HepG2 (cell line): ENCODE data around the gene DNAJC24. TPM values are rescaled to one million over a fixed set of nuclear protein-coding genes. Genes with fewer than 3 reads are reported as not detected.

Experiments used
- ATAC-seq: fragments of 200-7000 bp; cut with Tn5 transposase; 3 replicates; pipeline ENCODE4 v1.9.1; 2020; ENCODE audit warnings: mild to moderate bottlenecking, moderate library complexity
- BruUV-seq: library from RNA; stranded (reverse); fragments of 400-500 nt; replicated peaks from 2 replicates; lab custom pipeline; 2021; lab: Mats Ljungman, UMichigan
- CTCF ChIA-PET: fragments of 300-600 bp; formaldehyde crosslinking; extraction: SDS; loops from one replicate; lab custom pipeline; 2021; ENCODE audit warnings: low total read pairs, inconsistent platforms, low intra/inter-chr PET ratio; lab: Yijun Ruan, JAX
- POLR2A ChIA-PET: fragments of 350-600 bp; sonication (Branson Sonifier 250); formaldehyde crosslinking; loops from one replicate; lab custom pipeline; 2020; ENCODE audit warnings: antibody characterized with exemption, inconsistent platforms; lab: Yijun Ruan, JAX
- DNase-seq: peaks from one replicate; pipeline ENCODE4 v3.0.0-alpha.2; 2015; ENCODE audit warnings: low spot score
- FAIRE-seq: peaks from 3 replicates; lab custom pipeline; 2011; peaks lifted over from hg19 to GRCh38; lab: Jason Lieb, UNC
- H2AFZ ChIP-seq: one replicate; pipeline ENCODE4 v1.6.1; 2011; ENCODE audit warnings: low read length, inconsistent platforms
- H3K27ac ChIP-seq: fragments of 300-600 bp; 3 replicates; pipeline ENCODE4 v1.8.0; 2011; ENCODE audit warnings: mixed run types, mild to moderate bottlenecking, mixed read lengths, low read length, inconsistent platforms; ENCODE audit not compliant: insufficient read depth; ENCODE audit errors: extremely low read length
- H3K27me3 ChIP-seq, 2 experiments: fragments of 200-600 bp in 1 of 2; 2 replicates in 1 of 2; 3 replicates in 1 of 2; pipeline versions ENCODE4 v1.6.0 to v1.8.0; 2011; ENCODE audit warnings: low read length in 2 of 2, mild to moderate bottlenecking in 2 of 2, moderate library complexity in 2 of 2, inconsistent platforms in 1 of 2; ENCODE audit not compliant: insufficient read depth in 2 of 2, control insufficient read depth in 1 of 2
- H3K36me3 ChIP-seq, 2 experiments: fragments of 200-600 bp in 1 of 2; replicated peaks in 1 of 2; 2 replicates in 1 of 2; 3 replicates in 1 of 2; pipeline versions ENCODE4 v1.5.1 to v1.8.0; 2011; ENCODE audit warnings: low read length in 2 of 2, inconsistent platforms in 1 of 2; ENCODE audit not compliant: insufficient read depth in 2 of 2, control insufficient read depth in 1 of 2
- H3K4me1 ChIP-seq: 2 replicates; pipeline ENCODE4 v1.5.1; 2012; ENCODE audit warnings: low read length, inconsistent platforms; ENCODE audit not compliant: insufficient read depth
- H3K4me2 ChIP-seq: 2 replicates; pipeline ENCODE4 v1.6.0; 2011; ENCODE audit warnings: low read depth, low read length, inconsistent platforms
- H3K4me3 ChIP-seq, 3 experiments: fragments of 200-600 bp in 1 of 3; sonication (generic), shearing (Covaris generic) in 1 of 3; replicated peaks in 1 of 3; 2 replicates each; pipeline ENCODE4 v1.5.1; 2011 to 2016; ENCODE audit warnings: low read length in 3 of 3, inconsistent platforms in 2 of 3, low read depth in 2 of 3, mild to moderate bottlenecking in 2 of 3, control low read depth in 1 of 3, mixed read lengths in 1 of 3; ENCODE audit not compliant: insufficient read depth in 1 of 3
- H3K79me2 ChIP-seq: one replicate; pipeline ENCODE4 v1.6.1; 2011; ENCODE audit warnings: low read length, inconsistent platforms; ENCODE audit not compliant: insufficient read depth
- H3K9ac ChIP-seq: 2 replicates; pipeline ENCODE4 v1.6.0; 2011; ENCODE audit warnings: mild to moderate bottlenecking, low read depth, low read length, inconsistent platforms; ENCODE audit not compliant: insufficient read depth
- H3K9me3 ChIP-seq: 2 replicates; pipeline ENCODE4 v1.5.1; 2012; ENCODE audit warnings: mild to moderate bottlenecking, low read length
- H4K20me1 ChIP-seq: 2 replicates; pipeline ENCODE4 v1.6.0; 2011; ENCODE audit warnings: inconsistent platforms, mild to moderate bottlenecking, low read length, moderate library complexity; ENCODE audit not compliant: insufficient read depth
- ATF1 ChIP-seq: IDR thresholded peaks from 2 replicates; pipeline ENCODE4 v1.6.1; 2016; ENCODE audit warnings: mild to moderate bottlenecking, control low read depth
- NCOA5 ChIP-seq: sonication (generic); formaldehyde crosslinking; IDR thresholded peaks from 2 replicates; pipeline ENCODE4 v1.4.0; 2020; ENCODE audit warnings: missing genetic modification reagents
- PHF8 ChIP-seq: sonication (generic); formaldehyde crosslinking; IDR thresholded peaks from 2 replicates; pipeline ENCODE4 v1.5.0; 2020; ENCODE audit warnings: missing genetic modification reagents
- TBX2 ChIP-seq: sonication (generic); formaldehyde crosslinking; IDR thresholded peaks from 2 replicates; pipeline ENCODE4 v1.5.0; 2020; ENCODE audit warnings: missing genetic modification reagents, mild to moderate bottlenecking, borderline replicate concordance
- U2AF1 ChIP-seq: fragments of 200-400 bp; formaldehyde crosslinking; optimal IDR thresholded peaks from 2 replicates; pipeline ENCODE3; 2017; ENCODE audit warnings: mild to moderate bottlenecking, low read depth, low read length
- ZBTB7A ChIP-seq: sonication (generic); formaldehyde crosslinking; IDR thresholded peaks from 2 replicates; pipeline ENCODE4 v1.8.0; 2022; ENCODE audit warnings: mild to moderate bottlenecking, missing genetic modification reagents
- ZIK1 ChIP-seq: sonication (generic); formaldehyde crosslinking; IDR thresholded peaks from 2 replicates; pipeline ENCODE4 v1.5.0; 2020; ENCODE audit warnings: mild to moderate bottlenecking, low read depth, missing genetic modification reagents, borderline replicate concordance
- ZNF180 ChIP-seq: sonication (generic); formaldehyde crosslinking; IDR thresholded peaks from 2 replicates; pipeline ENCODE4 v1.4.0; 2020; ENCODE audit warnings: low read depth, missing genetic modification reagents, borderline replicate concordance
- ZNF292 ChIP-seq: sonication (generic); formaldehyde crosslinking; IDR thresholded peaks from 2 replicates; pipeline ENCODE4 v1.8.1; 2022; ENCODE audit warnings: mild to moderate bottlenecking, low read depth, missing genetic modification reagents, borderline replicate concordance
- ZNF441 ChIP-seq: sonication (generic); formaldehyde crosslinking; IDR thresholded peaks from 2 replicates; pipeline ENCODE4 v1.7.0; 2021; ENCODE audit warnings: missing genetic modification reagents, borderline replicate concordance
- ZNF562 ChIP-seq: sonication (generic); formaldehyde crosslinking; IDR thresholded peaks from 2 replicates; pipeline ENCODE4 v1.8.0; 2022; ENCODE audit warnings: missing genetic modification reagents, borderline replicate concordance
- ZNF619 ChIP-seq: sonication (generic); formaldehyde crosslinking; IDR thresholded peaks from 2 replicates; pipeline ENCODE4 v1.4.0; 2020; ENCODE audit warnings: mild to moderate bottlenecking, missing genetic modification reagents
- ZNF878 ChIP-seq: sonication (generic); formaldehyde crosslinking; IDR thresholded peaks from 2 replicates; pipeline ENCODE4 v1.8.1; 2023; ENCODE audit warnings: mild to moderate bottlenecking, missing genetic modification reagents, moderate library complexity
- WGBS: methylation state at CpG from one replicate; pipeline ENCODE4 v1.1.6; 2017; ENCODE audit warnings: low lambda C conversion rate; 5-methylcytosine and 5-hydroxymethylcytosine counted together
- in situ Hi-C: cut with HindIII; loops from 2 replicates; pipeline ENCODE4 v1.10.0; 2017; ENCODE audit warnings: low pct_unique_long_range_greater_than_20kb; ENCODE audit not compliant: extremely low pct_ligation_motif_present
- intact Hi-C: fragments of 100-400 bp; cut with micrococcal nuclease; formaldehyde crosslinking; loops from one replicate; pipeline ENCODE4 v1.10.0; 2022; ENCODE audit not compliant: unreplicated experiment
- polyA plus RNA-seq, 8 experiments: library from polyadenylated mRNA; depleted of rRNA in 3 of 8; stranded (reverse) in 7 of 8; unstranded in 1 of 8; fragments of >200 nt; fragmentation: Illumina TruSeq in 4 of 8; extraction: Trizol in 4 of 8; gene quantifications; 2 replicates each; pipeline versions ENCODE4 v1.2.1 to v1.2.3, GENCODE V29; 2011 to 2016; ENCODE audit warnings: low read depth in 4 of 8, missing spikeins in 1 of 8, mixed read lengths in 1 of 8; ENCODE audit not compliant: insufficient read depth in 1 of 8
- total RNA-seq, 5 experiments: library from RNA; depleted of rRNA; stranded (reverse); fragments of >200 nt; fragmentation: Illumina TruSeq; extraction: Trizol; gene quantifications; 2 replicates each; pipeline ENCODE4 v1.2.3, GENCODE V29; 2016; ENCODE audit warnings: low read depth in 1 of 5
- TF ChIP-seq, protein P1 (sequence below): sonication (generic); formaldehyde crosslinking; IDR thresholded peaks from 2 replicates; pipeline ENCODE4 v1.5.0; 2020; ENCODE audit warnings: missing genetic modification reagents
- TF ChIP-seq, protein P2 (sequence below): sonication (generic); formaldehyde crosslinking; IDR thresholded peaks from 2 replicates; pipeline ENCODE4 v1.4.0; 2020; ENCODE audit warnings: missing genetic modification reagents

DNAJC24 gene
- total and polyA plus RNA-seq, 2 of the 13 experiments (the other 11 are each of a cell fraction or from before 2014, with no cell fraction given) = 10.5 to 13.7 TPM

DNA sequence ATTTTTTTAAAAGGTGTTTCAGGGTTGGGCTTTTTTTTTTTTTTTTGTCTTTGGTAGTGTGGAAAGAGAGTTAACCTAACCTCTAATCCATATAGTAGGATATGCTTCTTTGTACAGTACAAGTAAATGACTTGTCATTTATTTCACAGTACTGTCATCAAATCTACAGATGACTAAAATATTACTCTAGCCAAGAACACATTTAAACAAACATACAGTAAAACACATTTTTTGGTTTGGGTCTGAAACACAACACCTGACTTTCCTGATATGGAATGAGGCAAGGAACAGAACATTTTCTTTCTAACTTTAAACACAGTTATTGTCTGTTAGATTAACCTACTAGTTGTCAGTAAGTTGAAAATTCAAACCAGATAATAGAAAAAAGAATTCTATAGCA is 71.6 kb downstream of the DNAJC24 start:
- no peak overlapping the region for H3K4me2 ChIP-seq
- H2AFZ ChIP-seq = no peak overlapping the region
- no peaks in the 10 kb centered on the region for H3K27me3 ChIP-seq
- ATAC-seq (no peak), DNase-seq (no peak), FAIRE-seq (no peak)
- H3K36me3 ChIP-seq = no peaks in the 10 kb centered on the region
- in situ Hi-C loops = no loop called here
- H3K9me3 ChIP-seq = no peaks in the 10 kb centered on the region
- H3K4me1 ChIP-seq = no peaks in the 10 kb centered on the region
- no peak overlapping the region for H3K9ac ChIP-seq
- ChIA-PET CTCF (no interaction called here), POLR2A (no interaction called here)
- TF ChIP-seq ZIK1 (no peak), U2AF1 (no peak), NCOA5 (CRISPR knock-in tag) (no peak), ZNF441 (CRISPR knock-in tag) (no peak), ZNF619 (no peak), PHF8 (CRISPR knock-in tag) (no peak), ZBTB7A (CRISPR knock-in tag) (no peak), ZNF562 (CRISPR knock-in tag) (no peak)
- TF ChIP-seq, protein P1, sequence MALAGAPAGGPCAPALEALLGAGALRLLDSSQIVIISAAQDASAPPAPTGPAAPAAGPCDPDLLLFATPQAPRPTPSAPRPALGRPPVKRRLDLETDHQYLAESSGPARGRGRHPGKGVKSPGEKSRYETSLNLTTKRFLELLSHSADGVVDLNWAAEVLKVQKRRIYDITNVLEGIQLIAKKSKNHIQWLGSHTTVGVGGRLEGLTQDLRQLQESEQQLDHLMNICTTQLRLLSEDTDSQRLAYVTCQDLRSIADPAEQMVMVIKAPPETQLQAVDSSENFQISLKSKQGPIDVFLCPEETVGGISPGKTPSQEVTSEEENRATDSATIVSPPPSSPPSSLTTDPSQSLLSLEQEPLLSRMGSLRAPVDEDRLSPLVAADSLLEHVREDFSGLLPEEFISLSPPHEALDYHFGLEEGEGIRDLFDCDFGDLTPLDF (CRISPR knock-in tag) = no peak
- intact Hi-C loops = no loop called here
- H3K79me2 ChIP-seq = no peaks in the 10 kb centered on the region
- no peak overlapping the region for H3K4me3 ChIP-seq
- BruUV-seq = no TSS peak
- H3K27ac ChIP-seq = no peak overlapping the region
- no peaks in the 10 kb centered on the region for H4K20me1 ChIP-seq

DNA sequence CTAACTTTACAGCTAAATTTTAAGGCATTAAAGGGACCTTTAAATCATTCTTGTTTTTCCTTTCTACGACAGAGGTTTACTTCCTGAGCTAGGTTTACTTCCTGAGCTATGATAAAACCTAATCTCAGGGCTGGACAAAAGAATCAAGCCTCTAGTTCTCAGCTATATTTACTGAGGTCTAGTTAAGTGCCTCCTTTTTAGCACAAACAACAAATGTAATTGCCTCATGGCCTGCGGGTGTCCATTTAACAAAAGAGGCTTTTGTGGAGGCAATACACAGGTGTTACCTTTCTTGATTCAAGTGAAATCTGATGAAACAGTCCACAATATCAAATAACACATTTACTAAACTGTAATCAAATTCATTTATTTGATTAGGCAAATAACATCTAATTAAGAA is 72.4 kb downstream of the DNAJC24 start:
- Histone ChIP-seq H3K4me2 (no peak overlapping the region), H3K9me3 (no peaks in the 10 kb centered on the region), H2AFZ (no peak overlapping the region), H3K4me3 (no peak overlapping the region), H4K20me1 (no peaks in the 10 kb centered on the region), H3K9ac (no peak overlapping the region), H3K79me2 (no peaks in the 10 kb centered on the region), H3K36me3 (peaks cover 1 to 3% of the 10 kb centered on the region in 2 experiments; a peak in 1 of 5 replicates), H3K4me1 (no peaks in the 10 kb centered on the region), H3K27ac (no peak overlapping the region), H3K27me3 (no peaks in the 10 kb centered on the region)
- intact Hi-C loops = no loop called here
- ATAC-seq (no peak), FAIRE-seq (no peak), DNase-seq (peak; percentile 4)
- in situ Hi-C loops = no loop called here
- ChIA-PET POLR2A (no interaction called here), CTCF (no interaction called here)
- no TSS peak for BruUV-seq
- TF ChIP-seq ZNF292 (no peak), ZNF180 (CRISPR knock-in tag) (no peak), ZNF878 (CRISPR knock-in tag) (no peak), TBX2 (no peak), ATF1 (no peak)
- TF ChIP-seq, protein P2, sequence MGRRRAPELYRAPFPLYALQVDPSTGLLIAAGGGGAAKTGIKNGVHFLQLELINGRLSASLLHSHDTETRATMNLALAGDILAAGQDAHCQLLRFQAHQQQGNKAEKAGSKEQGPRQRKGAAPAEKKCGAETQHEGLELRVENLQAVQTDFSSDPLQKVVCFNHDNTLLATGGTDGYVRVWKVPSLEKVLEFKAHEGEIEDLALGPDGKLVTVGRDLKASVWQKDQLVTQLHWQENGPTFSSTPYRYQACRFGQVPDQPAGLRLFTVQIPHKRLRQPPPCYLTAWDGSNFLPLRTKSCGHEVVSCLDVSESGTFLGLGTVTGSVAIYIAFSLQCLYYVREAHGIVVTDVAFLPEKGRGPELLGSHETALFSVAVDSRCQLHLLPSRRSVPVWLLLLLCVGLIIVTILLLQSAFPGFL (CRISPR knock-in tag) = no peak
- 95% methylated on average over 2 of the region's 2 CpGs for WGBS
